Femur (tissue), 1 donor: ENCODE measurements around the gene UCN.
"Not testable (repeated sequence)": the region's sequence is repeated elsewhere in the genome, so short reads cannot be mapped to it uniquely, and the experiment has no call there.

Experiments
- DNase-seq: peaks from one replicate; pipeline ENCODE4 v3.0.0-alpha.2; 2017

UCN gene

GRCh38 chr2:27313882-27314645, 5.8 kb upstream of the UCN start:
- no peak for DNase-seq

DNA sequence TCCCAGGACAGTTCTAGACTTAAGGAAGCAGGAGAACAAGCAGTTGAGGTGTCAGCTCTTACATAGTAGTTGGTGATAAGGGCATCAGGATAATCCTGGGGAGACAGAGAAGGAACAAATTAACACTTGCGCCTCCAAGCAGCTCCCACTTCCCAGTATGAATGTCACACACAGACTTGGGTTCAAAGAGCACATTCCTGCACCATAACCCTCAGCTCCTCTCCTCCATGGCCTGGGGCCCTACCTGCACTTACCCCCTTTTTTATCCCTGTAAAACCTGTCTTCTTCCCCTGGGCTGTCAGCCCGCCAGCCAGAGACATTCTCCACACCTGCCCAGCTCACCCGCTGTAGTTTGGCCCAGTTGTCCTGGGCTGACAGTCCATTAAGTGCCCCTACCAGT, 3.9 kb upstream of the UCN start:
- DNase-seq = no peak

DNA sequence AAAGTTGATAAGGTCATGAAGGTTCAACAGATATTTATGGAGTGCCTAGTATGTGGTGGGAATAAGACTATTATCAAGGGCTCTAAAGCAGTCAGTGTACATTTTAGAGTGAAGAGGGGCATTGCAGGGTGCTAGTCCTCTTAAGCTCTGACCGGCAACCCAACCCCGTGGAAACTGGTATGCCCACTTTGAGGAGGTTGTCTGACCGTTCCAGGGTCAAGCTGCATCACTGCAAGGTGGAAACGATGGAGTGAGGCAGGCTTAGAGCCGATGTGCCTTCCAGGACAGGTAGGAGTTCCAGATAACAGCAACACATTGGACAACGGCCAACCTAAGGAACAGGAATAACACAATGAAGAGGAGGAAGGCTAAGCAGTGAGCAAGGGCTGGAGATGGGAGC, 1.4 kb upstream of the UCN start:
- DNase-seq = no peak

GRCh38 chr2:27307545-27308358, 493 bp downstream of the UCN start:
- DNase-seq = no peak

- DNase-seq = no peak
Measured at GRCh38 chr2:27307287-27307544, 1.0 kb downstream of the UCN start.

DNA sequence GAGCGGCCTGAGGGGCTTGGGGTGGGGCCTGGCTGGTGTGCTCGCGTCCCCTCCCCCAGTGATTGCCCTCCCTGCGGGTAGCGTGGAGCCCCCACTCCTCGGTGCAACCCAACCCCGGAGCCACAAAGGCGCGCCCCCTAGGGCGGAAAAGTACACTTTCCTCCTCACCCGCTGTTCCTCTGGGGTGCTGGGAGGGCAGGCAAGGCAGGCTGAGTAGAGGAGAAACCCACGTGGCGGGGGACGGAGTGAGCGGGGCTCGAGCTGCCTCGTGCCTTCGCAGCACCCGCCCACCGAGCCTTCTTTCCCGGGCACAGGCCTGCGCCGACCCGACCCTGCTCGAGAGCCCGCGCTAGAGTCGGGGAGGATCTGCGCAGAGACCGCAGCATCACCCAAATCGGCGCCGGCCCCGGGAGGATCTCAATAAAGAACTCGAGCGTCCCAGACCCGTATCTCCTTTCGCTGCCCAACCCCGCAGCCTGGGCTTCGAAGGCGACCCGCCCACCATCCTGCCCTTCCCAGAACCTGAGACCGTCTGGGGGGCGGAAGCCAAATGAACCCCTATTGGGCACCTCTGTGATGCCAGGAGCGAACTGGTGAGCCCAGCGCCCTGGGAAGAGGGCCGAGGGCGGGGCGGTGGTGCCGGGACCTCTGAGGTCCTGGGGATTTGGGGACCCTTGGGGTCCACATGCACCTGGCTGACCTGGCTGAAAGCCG, 1.5 kb downstream of the UCN start:
- no peak for DNase-seq

DNA sequence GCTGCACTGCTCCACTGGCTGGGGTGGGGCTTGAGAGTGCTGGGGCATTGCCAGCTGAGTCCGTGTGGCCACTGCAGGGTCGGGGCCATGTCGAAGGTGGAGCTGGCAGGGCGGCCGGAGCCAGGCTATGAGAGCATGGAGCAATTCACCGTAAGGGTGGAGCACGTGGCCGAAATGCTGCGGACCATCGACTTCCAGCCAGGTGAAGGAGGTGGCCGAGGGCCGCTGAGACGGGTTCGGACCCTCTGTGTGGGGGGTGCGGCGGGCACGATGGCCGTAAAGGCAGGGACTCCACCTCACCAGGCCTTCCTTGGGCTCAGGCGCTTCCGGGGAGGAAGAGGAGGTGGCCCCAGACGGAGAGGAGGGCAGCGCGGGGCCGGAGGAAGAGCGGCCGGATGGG, 2.1 kb downstream of the UCN start:
- DNase-seq = no peak

- no peak for DNase-seq
Measured at GRCh38 chr2:27305516-27305915, 2.7 kb downstream of the UCN start.

DNA sequence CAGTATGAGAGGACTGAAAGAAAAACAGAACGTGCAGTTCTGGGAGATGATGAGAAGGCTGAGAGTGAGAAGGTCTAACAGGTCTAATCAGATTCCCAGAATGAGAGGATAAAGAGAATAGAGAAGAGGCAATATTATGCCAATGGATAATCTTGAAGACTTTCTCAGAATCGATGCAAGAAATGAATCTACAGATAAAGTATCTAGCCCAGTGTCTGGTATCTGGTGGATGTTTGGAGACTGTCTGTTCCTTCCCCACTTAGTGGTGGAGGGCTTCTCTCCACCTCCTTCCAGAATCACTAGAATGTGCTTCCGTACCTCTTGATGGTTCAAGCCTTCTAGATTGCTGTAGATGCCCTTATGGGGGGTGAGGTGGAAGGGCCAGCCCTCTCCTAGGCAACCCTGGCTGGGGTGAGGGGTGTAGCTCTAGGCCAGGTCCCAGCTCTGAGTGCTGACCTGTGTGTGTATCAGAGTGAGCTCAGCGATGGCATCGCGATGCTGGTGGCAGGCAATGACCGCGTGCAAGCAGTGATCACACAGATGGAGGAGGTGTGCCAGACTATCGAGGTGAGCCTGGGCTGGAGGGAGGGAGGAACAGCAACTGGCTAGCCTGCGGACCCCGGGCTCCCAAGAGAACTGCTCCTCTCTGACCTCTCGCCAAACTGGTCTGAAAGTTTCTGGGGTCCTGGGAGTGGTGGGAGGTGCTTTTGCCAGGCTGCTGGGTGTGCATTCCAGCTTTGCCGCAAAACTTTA, 3.6 kb downstream of the UCN start:
- no peak for DNase-seq

DNA sequence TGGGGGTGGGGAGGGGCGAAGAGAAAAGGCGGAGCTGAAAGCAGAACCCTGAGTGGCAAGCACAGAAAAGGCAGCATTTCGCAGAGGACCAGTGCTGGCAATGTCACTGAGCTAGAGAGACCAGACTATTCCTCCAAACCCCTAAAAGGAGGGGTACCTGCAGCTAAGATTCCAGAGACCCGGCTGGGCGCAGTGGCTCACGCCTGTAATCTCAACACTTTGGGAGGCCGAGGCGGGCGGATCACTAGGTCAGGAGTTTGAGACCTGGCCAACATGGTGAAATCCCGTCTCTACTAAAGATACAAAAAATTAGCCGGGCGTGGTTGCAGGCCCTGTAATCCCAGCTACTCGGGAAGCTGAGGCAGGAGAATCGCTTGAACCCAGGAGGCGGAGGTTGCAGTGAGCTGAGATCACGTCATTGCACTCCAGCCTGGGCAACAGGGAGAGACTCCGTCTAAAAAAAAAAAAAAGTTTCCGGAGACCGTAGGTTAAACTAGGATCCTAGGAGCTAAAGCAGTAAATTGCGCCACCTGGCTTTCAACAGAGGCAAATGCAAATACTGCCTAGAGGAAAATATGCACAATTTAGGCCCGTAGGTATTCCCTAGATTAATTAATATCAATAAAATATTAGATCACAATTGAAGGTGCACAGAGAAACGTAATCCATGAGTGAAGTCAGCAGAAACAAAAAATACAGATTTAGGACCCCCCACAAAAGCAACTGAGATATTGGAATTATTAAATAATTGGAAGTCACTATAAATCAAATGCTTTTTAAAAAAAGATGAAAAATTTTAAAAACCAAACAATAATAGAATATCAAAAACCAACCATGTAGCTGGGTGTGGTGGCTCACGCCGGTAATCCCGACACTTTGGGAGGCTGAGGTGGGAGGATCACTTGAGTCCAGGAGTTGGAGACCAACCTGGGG, 4.9 kb downstream of the UCN start:
- no peak for DNase-seq

DNA sequence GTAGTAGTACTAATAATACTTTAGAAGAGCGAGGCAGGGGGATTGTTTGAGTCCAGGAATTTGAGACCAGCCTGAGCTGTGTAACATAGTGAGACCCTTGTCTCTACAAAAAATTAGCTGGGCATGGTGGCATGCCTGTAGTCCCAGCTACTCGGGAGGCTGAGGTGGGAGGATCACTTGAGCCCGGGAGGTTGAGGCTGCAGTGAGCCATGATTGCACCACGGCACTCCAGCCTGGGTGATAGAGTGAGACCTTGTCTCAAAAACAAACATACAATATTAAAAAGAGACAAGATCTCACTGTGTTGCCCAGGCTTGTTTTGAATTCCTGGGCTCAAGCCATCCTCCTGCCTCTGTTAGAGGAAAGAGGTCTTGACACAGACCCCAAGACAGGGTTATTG, 7.6 kb downstream of the UCN start:
- not testable (repeated sequence) for DNase-seq

- DNase-seq = no peak
Measured at GRCh38 chr2:27298391-27299080, 9.7 kb downstream of the UCN start.

DNA sequence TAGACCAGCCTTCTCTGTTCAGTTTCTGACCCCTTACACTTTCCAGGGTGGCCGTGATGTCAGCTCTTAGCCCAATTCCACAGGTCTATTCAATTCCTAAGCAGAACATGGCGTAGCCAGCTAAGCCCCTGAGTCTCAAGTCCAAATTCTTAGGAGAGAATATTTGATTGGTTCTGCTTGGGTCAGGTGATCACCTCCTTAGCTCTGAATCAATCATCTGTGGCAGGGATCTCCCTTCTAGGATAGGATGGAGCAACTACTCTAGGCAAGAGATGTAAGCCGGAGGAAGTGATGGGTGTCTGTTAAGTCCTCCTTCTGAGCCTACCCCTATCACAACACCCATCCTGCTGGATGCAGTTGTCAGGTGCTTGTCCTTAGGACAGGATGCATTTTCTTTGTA, 11.1 kb downstream of the UCN start:
- no peak for DNase-seq

- DNase-seq = no peak
Measured at GRCh38 chr2:27296481-27296880, 11.8 kb downstream of the UCN start.

- DNase-seq = no peak
Measured at GRCh38 chr2:27294928-27295327, 13.3 kb downstream of the UCN start.

DNA sequence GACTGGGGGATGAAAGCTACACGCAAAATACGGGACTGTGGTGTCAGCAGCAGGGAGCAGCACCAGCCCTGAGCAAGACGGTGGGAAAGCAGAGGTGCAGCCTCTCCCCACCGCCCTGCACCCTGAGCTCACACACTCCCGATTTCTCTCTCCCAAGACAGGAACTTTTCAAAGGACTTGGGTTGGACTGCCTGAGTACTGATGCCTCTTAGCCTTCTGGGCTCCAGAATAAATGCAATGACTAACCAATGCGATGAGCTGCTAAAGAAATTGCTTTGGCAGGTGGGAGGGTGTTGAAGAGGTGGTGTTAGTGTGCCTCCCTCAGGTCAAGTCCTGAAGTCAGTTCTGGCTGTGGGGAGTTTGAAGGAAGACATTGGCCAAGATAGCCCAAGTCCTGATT, 16.4 kb downstream of the UCN start:
- DNase-seq = no peak

- DNase-seq = no peak
Measured at GRCh38 chr2:27290549-27290948, 17.7 kb downstream of the UCN start.

GRCh38 chr2:27288610-27289009, 19.6 kb downstream of the UCN start:
- no peak for DNase-seq

DNA sequence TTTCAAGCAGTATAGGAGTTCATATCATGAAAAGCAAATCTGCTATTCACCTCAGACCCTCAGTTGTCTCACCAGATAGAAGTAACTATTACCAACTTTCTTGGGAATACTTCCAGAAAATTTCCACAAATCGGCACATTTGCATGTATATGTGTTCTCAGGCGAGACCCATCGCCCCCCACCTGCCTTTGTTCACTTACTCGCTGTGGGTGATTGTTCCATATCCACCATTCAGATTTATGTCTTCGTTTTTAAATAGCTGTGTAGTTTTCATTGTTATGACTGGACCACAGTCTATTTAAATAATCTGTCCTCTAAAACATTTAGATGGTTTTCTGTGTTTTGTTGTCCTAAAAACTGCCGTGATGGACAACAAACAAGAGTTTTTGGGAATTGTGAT, 22.8 kb downstream of the UCN start:
- no peak for DNase-seq

DNA sequence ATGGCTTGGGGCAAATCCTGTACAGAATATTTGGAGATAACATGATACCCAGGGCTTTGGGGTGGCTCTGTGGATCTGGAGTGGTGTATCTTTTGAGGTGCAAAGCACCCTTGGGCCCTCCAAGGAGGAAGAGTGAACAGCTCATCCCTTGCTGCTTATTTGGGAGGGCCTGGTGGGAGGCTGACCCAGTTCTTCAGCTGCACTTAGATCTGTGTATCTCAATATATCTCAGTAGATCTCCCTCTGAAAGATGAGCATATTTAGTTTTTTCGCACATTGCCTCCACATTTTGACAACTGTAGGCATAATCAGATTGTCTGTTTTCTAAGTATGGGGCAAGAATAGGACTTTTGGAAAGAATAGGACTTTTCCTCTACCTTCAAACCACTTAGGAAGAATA, 23.2 kb downstream of the UCN start:
- DNase-seq = no peak

GRCh38 chr2:27282892-27283291, 25.4 kb downstream of the UCN start:
- no peak for DNase-seq
